ENCODE data around the gene RCE1.

RCE1 gene

DNA sequence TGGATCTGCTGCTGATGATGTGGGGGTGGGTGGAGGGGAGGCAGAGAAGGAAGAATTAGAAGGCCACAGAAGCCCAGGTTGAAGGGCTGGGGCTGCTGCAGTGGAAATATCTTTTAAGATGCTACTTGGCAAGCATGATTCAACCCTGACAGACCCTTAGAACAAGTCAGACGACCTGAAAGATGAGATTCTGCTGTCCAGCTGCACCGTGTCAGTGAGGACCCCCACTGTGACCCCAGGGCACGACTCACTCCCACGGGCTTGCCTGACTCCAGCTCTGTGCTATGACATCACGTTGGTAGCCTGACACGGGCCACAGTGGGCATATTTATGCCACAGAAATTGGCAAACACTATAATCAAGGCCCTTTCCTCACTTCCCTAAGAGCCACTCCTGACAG lies 49.7 kb downstream of the RCE1 start:
- no peak for DNase-seq (ENCODE audit: low spot score)
- in situ Hi-C loops (cut with MboI; ENCODE audit: low sequenced_read_pairs, unreplicated experiment), result no loop called here
- TF ChIP-seq, protein P1, sequence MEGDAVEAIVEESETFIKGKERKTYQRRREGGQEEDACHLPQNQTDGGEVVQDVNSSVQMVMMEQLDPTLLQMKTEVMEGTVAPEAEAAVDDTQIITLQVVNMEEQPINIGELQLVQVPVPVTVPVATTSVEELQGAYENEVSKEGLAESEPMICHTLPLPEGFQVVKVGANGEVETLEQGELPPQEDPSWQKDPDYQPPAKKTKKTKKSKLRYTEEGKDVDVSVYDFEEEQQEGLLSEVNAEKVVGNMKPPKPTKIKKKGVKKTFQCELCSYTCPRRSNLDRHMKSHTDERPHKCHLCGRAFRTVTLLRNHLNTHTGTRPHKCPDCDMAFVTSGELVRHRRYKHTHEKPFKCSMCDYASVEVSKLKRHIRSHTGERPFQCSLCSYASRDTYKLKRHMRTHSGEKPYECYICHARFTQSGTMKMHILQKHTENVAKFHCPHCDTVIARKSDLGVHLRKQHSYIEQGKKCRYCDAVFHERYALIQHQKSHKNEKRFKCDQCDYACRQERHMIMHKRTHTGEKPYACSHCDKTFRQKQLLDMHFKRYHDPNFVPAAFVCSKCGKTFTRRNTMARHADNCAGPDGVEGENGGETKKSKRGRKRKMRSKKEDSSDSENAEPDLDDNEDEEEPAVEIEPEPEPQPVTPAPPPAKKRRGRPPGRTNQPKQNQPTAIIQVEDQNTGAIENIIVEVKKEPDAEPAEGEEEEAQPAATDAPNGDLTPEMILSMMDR (IDR thresholded peaks at IDR 0.05; ENCODE audit: borderline replicate concordance, control extremely low read depth, extremely low read depth, insufficient read depth, missing control alignments), result no peak

DNA sequence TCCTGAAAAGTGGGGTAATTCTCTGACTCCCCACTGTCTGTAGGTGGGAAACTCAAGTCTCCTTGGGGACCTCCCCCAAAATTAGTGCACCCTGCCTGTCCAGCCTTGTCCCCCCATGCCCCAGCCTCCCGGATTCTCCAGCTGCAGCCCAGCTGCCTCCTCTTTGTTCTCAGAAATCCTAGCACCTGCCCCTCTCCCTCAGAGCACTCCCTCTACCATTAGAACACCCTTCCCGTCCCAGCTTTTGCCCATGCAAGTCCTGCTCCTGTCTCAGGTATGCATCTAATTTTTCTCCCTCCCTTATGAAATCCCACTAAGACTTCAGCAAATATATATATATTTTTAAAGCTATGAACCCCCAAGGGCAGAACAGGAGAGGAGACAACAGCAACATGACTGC lies 50.9 kb downstream of the RCE1 start:
- TF ChIP-seq, protein P1 (IDR thresholded peaks at IDR 0.05; ENCODE audit: borderline replicate concordance, control extremely low read depth, extremely low read depth, insufficient read depth, missing control alignments), result no peak
- no peak for DNase-seq (ENCODE audit: low spot score)
- in situ Hi-C loops (cut with MboI; ENCODE audit: low sequenced_read_pairs, unreplicated experiment), result no loop called here
